CD14-positive monocyte (primary cell): ENCODE results near the gene KIRREL3. TPM values are rescaled to one million over a fixed set of nuclear protein-coding genes. Genes with fewer than 3 reads are reported as not detected.
"Not testable (repeated sequence)": the region's sequence is repeated elsewhere in the genome, so short reads cannot be mapped to it uniquely, and the experiment has no call there.

Experiments used
- DNase-seq, 3 donors: peaks; one replicate each; pipeline ENCODE4 v3.0.0-alpha.2; 2011 to 2022
- H2AFZ ChIP-seq: 2 replicates; pipeline ENCODE4 v1.6.0; 2012; ENCODE audit warnings: mild to moderate bottlenecking, low read depth, low read length, inconsistent platforms; ENCODE audit not compliant: insufficient read depth, poor library complexity, severe bottlenecking
- H3K27ac ChIP-seq, 2 donors: 1 replicate in 1 of 2; 2 replicates in 1 of 2; pipeline ENCODE4 v1.5.1; 2012 to 2013; ENCODE audit warnings: low read length in 2 of 2, control low read depth in 1 of 2, inconsistent platforms in 1 of 2, low read depth in 1 of 2, mild to moderate bottlenecking in 1 of 2
- H3K27me3 ChIP-seq, 2 donors: one replicate each; pipeline versions ENCODE4 v1.6.0 to v1.6.1; 2011 to 2013; ENCODE audit warnings: low read length in 2 of 2; ENCODE audit not compliant: control insufficient read depth in 2 of 2, insufficient read depth in 2 of 2
- H3K36me3 ChIP-seq, 2 donors: replicated peaks in 1 of 2; 1 replicate in 1 of 2; 2 replicates in 1 of 2; pipeline versions ENCODE4 v1.5.1 to v1.6.1; 2012 to 2013; ENCODE audit warnings: low read length in 2 of 2, control low read depth in 1 of 2, inconsistent platforms in 1 of 2, mild to moderate bottlenecking in 1 of 2; ENCODE audit not compliant: insufficient read depth in 2 of 2, control insufficient read depth in 1 of 2
- H3K4me1 ChIP-seq, 2 donors: 1 replicate in 1 of 2; 2 replicates in 1 of 2; pipeline versions ENCODE4 v1.5.1 to v1.6.1; 2012 to 2013; ENCODE audit warnings: low read length in 2 of 2, control low read depth in 1 of 2, inconsistent platforms in 1 of 2, mild to moderate bottlenecking in 1 of 2, moderate library complexity in 1 of 2; ENCODE audit not compliant: insufficient read depth in 2 of 2, control insufficient read depth in 1 of 2
- H3K4me2 ChIP-seq: replicated peaks from 2 replicates; pipeline ENCODE3; 2012; ENCODE audit warnings: low read length, moderate library complexity, mild to moderate bottlenecking; ENCODE audit not compliant: poor library complexity, severe bottlenecking; ENCODE audit errors: extremely low read depth
- H3K4me3 ChIP-seq, 3 experiments: fragments of 200-600 bp in 1 of 3; sonication (generic) in 1 of 3; replicated peaks in 1 of 3; 1 replicate in 2 of 3; 2 replicates in 1 of 3; pipeline ENCODE4 v1.5.1; 2011 to 2013; ENCODE audit warnings: low read length in 3 of 3, mild to moderate bottlenecking in 3 of 3, control low read depth in 2 of 3, low read depth in 2 of 3, inconsistent platforms in 1 of 3, moderate library complexity in 1 of 3
- H3K79me2 ChIP-seq: 2 replicates; pipeline ENCODE4 v1.6.0; 2012; ENCODE audit warnings: mild to moderate bottlenecking, control low read depth, inconsistent platforms, low read length, moderate library complexity; ENCODE audit not compliant: insufficient read depth
- H3K9ac ChIP-seq: 2 replicates; pipeline ENCODE4 v1.6.0; 2017; ENCODE audit warnings: low read length, mild to moderate bottlenecking; ENCODE audit not compliant: insufficient read depth, poor library complexity, severe bottlenecking
- H3K9me3 ChIP-seq, 2 donors: replicated peaks in 1 of 2; 1 replicate in 1 of 2; 2 replicates in 1 of 2; pipeline versions ENCODE4 v1.5.1 to v1.6.1; 2012 to 2013; ENCODE audit warnings: low read length in 2 of 2, control low read depth in 1 of 2; ENCODE audit not compliant: control insufficient read depth in 1 of 2, insufficient read depth in 1 of 2
- H4K20me1 ChIP-seq: 2 replicates; pipeline ENCODE4 v1.6.0; 2012; ENCODE audit warnings: mild to moderate bottlenecking, low read length, control low read depth, moderate library complexity; ENCODE audit not compliant: insufficient read depth
- H3K27ac Mint-ChIP-seq, 7 donors: one replicate each; pipeline ENCODE4 v1.8.0; 2020; ENCODE audit warnings: mild to moderate bottlenecking in 7 of 7, mixed read lengths in 7 of 7, moderate library complexity in 6 of 7, inconsistent platforms in 2 of 7
- H3K27me3 Mint-ChIP-seq, 3 donors: one replicate each; pipeline ENCODE4 v1.8.0; 2021 to 2022; ENCODE audit warnings: low read depth in 3 of 3, mild to moderate bottlenecking in 3 of 3, mixed read lengths in 3 of 3, moderate library complexity in 3 of 3, inconsistent platforms in 1 of 3
- H3K36me3 Mint-ChIP-seq, 2 donors: one replicate each; pipeline ENCODE4 v1.8.0; 2020; ENCODE audit warnings: mixed read lengths in 2 of 2, inconsistent platforms in 1 of 2, mild to moderate bottlenecking in 1 of 2
- H3K4me1 Mint-ChIP-seq: one replicate; pipeline ENCODE4 v1.8.0; 2020; ENCODE audit warnings: mild to moderate bottlenecking, mixed read lengths
- H3K4me3 Mint-ChIP-seq, 2 donors: one replicate each; pipeline ENCODE4 v1.8.0; 2020; ENCODE audit warnings: mild to moderate bottlenecking in 2 of 2, mixed read lengths in 2 of 2, moderate library complexity in 1 of 2
- H3K9me3 Mint-ChIP-seq, 7 donors: one replicate each; pipeline ENCODE4 v1.8.0; 2020 to 2022; ENCODE audit warnings: mixed read lengths in 7 of 7, mild to moderate bottlenecking in 6 of 7, moderate library complexity in 6 of 7, inconsistent platforms in 2 of 7
- WGBS: methylation state at CpG from one replicate; pipeline ENCODE4 v1.1.5; 2013; ENCODE audit warnings: missing lambda C conversion rate; ENCODE audit not compliant: insufficient coverage; 5-methylcytosine and 5-hydroxymethylcytosine counted together
- intact Hi-C, 2 donors: fragments of 100-400 bp; cut with micrococcal nuclease; formaldehyde crosslinking; loops; one replicate each; pipeline versions ENCODE4 v1.15.0 to v1.15.1; 2023
- polyA plus RNA-seq, 3 donors: library from polyadenylated mRNA; depleted of rRNA in 1 of 3; unstranded in 2 of 3; stranded (reverse) in 1 of 3; fragments of 300-500 nt in 2 of 3; fragments of >200 nt in 1 of 3; fragmentation: Illumina TruSeq in 2 of 3; gene quantifications; 1 replicate in 2 of 3; 2 replicates in 1 of 3; pipeline ENCODE4 v1.2.3, GENCODE V29; 2012 to 2021
- TF ChIP-seq, protein P1 (sequence below): fragments of 200-600 bp; IDR thresholded peaks from one replicate; pipeline ENCODE4 v1.8.0; 2022; ENCODE audit warnings: antibody characterized with exemption, mild to moderate bottlenecking

Gene KIRREL3
- polyA plus RNA-seq, 3 donors: not detected

DNA sequence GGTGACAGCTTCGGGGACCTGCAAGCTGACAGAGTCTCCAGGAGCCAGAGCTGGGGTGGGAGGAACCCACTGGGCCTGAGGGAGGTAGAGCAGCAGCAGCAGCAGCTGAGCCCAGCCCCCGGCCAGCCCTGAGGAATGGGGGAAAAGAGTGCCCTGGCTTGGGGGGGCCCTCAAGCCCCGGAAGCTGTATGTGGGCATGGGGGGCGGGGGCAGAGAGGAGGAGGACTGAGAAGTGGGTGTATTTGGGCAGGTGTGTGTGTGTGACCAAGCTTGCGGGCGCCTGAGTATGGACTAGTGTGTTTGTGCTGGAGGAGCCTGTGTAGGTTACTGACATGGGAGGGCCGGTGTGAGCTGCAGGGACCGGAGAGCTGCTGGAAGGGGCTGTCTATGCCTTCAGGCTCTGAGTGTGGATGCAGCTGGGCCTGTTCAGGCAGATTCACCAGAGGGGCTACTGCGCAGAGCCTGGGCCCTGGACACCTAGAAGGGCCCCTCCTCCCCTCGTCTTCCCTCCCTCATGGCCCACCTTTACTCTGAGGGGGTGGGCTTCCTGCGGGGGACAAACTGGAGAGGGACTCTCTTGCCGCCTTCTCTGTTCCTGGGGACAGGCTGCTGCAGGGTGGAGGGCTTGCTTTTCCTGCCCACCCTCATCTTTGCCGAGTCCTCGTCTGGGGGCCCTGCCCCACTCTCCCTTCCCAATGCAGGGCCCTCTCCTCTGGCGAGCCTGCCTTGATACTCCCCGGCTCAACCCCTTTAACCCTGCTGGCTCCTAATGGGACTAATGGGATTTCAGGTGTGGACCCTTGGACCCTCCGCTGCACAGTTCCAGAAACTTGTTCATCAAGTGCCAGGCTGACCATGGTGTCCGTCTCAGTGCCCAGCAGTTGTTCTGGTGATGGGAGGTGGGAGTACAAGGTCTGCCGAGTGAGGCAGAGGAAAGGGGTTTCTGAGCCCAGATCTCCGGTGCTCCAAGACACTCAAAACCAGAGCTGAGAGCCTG is 616.9 kb downstream of the KIRREL3 start:
- Mint-ChIP-seq H3K4me3 (no peak overlapping the region), H3K36me3 (no peaks in the 10 kb centered on the region), H3K9me3 (no peaks in the 10 kb centered on the region), H3K27ac (peak overlapping the region in 2 of 7 donors; percentile 6 to 25), H3K27me3 (peaks cover 0 to 1% (median 0%) of the 10 kb centered on the region in 3 donors), H3K4me1 (peaks cover 30% of the 10 kb centered on the region)
- Histone ChIP-seq H3K36me3 (no peaks in the 10 kb centered on the region), H3K9ac (no peak overlapping the region), H3K27ac (no peak overlapping the region), H3K9me3 (no peaks in the 10 kb centered on the region), H3K79me2 (peaks cover 41% of the 10 kb centered on the region), H3K4me3 (no peak overlapping the region), H2AFZ (no peak overlapping the region), H3K27me3 (no peaks in the 10 kb centered on the region), H3K4me2 (no peak overlapping the region), H3K4me1 (peaks cover 23 to 28% of the 10 kb centered on the region in 2 donors), H4K20me1 (no peaks in the 10 kb centered on the region)
- WGBS: 81% methylated on average over 15 of the region's 20 CpGs
- DNase-seq: no peak
- intact Hi-C loops: no loop called here
- TF ChIP-seq, protein P1, sequence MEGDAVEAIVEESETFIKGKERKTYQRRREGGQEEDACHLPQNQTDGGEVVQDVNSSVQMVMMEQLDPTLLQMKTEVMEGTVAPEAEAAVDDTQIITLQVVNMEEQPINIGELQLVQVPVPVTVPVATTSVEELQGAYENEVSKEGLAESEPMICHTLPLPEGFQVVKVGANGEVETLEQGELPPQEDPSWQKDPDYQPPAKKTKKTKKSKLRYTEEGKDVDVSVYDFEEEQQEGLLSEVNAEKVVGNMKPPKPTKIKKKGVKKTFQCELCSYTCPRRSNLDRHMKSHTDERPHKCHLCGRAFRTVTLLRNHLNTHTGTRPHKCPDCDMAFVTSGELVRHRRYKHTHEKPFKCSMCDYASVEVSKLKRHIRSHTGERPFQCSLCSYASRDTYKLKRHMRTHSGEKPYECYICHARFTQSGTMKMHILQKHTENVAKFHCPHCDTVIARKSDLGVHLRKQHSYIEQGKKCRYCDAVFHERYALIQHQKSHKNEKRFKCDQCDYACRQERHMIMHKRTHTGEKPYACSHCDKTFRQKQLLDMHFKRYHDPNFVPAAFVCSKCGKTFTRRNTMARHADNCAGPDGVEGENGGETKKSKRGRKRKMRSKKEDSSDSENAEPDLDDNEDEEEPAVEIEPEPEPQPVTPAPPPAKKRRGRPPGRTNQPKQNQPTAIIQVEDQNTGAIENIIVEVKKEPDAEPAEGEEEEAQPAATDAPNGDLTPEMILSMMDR: no peak

DNA sequence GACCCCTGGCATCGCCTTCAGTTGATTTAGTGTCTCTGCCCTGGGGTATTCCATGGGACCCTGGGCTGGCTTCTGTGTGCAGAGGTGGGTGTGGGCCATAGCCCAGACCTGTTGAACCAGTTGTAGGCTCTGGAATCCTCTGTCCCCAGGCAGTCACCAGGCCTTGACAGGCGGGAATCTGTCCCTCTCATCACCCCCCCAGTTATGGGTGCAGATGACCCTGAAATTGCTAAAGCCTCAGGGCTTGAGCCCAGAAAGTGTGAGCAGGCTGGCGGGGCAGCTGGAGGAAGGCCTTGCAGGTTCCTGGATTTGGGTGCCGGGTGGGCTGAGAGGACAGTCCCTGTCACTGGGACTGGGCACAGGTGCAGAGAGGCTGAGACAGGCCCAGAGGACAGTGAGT is 617.9 kb downstream of the KIRREL3 start:
- H3K36me3 Mint-ChIP-seq, H3K27ac Mint-ChIP-seq, intact Hi-C loops, H4K20me1 ChIP-seq, DNase-seq, H3K36me3 ChIP-seq, H3K27ac ChIP-seq, H3K27me3 ChIP-seq, H3K4me3 Mint-ChIP-seq, H3K9me3 Mint-ChIP-seq, H3K9me3 ChIP-seq, H3K27me3 Mint-ChIP-seq, H3K4me3 ChIP-seq, H3K4me2 ChIP-seq, H3K9ac ChIP-seq, H2AFZ ChIP-seq: not testable (repeated sequence)
- Histone ChIP-seq H3K79me2 (peaks cover 42% of the 10 kb centered on the region), H3K4me1 (peaks cover 23 to 26% of the 10 kb centered on the region in 2 donors)
- 100% methylated on average over 1 of the region's 4 CpGs for WGBS
- H3K4me1 Mint-ChIP-seq: peaks cover 30% of the 10 kb centered on the region

DNA sequence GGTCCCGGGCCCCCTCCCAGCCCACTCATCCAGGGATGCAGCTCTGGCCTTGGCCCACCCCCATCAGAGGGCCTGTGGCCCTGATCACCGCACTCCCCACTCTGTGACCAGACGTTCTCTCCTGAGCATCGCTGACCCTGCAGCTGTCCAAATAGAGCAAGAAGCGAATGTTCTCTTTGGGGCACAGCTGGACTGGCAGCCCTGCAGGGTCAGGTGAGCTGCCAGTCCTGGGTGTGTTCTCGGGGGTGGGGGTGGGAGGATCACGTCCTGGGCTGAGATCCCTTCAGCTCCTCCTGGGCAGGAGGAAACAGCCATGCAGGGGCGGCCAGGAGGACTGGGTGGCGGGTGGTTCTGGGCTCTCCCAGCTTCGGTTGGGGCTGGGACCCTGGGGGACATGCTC is 618.6 kb downstream of the KIRREL3 start:
- H3K36me3 ChIP-seq, H3K36me3 Mint-ChIP-seq, H3K9me3 ChIP-seq, H3K9ac ChIP-seq, DNase-seq, H3K27me3 Mint-ChIP-seq, H3K27ac ChIP-seq, H3K4me3 ChIP-seq, H3K4me3 Mint-ChIP-seq, intact Hi-C loops, H4K20me1 ChIP-seq, H2AFZ ChIP-seq, H3K27me3 ChIP-seq, H3K9me3 Mint-ChIP-seq, H3K27ac Mint-ChIP-seq, H3K4me2 ChIP-seq: not testable (repeated sequence)
- H3K4me1 Mint-ChIP-seq: peaks cover 24% of the 10 kb centered on the region
- 83% methylated on average over 1 of the region's 10 CpGs for WGBS
- Histone ChIP-seq H3K79me2 (peaks cover 40% of the 10 kb centered on the region), H3K4me1 (peaks cover 18 to 19% of the 10 kb centered on the region in 2 donors)
